K562 (cell line): ENCODE data around the gene GIMAP7. TPM values are rescaled to one million over a fixed set of nuclear protein-coding genes. Genes with fewer than 3 reads are reported as not detected.

Source experiments
- ATAC-seq: fragments of 200-7000 bp; cut with Tn5 transposase; 3 replicates; pipeline ENCODE4 v1.9.1; 2020; ENCODE audit warnings: moderate library complexity
- BruUV-seq: library from RNA; stranded (reverse); fragments of 400-500 nt; replicated peaks from 2 replicates; lab custom pipeline; 2021; lab: Mats Ljungman, UMichigan
- CTCF ChIA-PET: fragments of 300-600 bp; formaldehyde crosslinking; extraction: SDS; loops from one replicate; lab custom pipeline; 2021; ENCODE audit warnings: low intra/inter-chr PET ratio; lab: Yijun Ruan, JAX
- POLR2A ChIA-PET: fragments of 300-600, 350-650 bp; sonication (Branson Sonifier 250); formaldehyde crosslinking; extraction: SDS; loops from one replicate; lab custom pipeline; 2021; ENCODE audit warnings: antibody characterized with exemption, inconsistent platforms; lab: Yijun Ruan, JAX
- DNase-seq, 4 experiments: peaks; one replicate each; pipeline versions ENCODE4 v3.0.0 to v3.0.0-alpha.2; 2011 to 2018; ENCODE audit warnings: low spot score in 3 of 4, mixed read lengths in 3 of 4; ENCODE audit errors: extremely low read depth in 1 of 4
- FAIRE-seq: peaks from 2 replicates; lab custom pipeline; 2011; peaks lifted over from hg19 to GRCh38; lab: Jason Lieb, UNC
- H2AFZ ChIP-seq: 2 replicates; pipeline ENCODE4 v1.6.0; 2011; ENCODE audit warnings: low read depth, low read length, control low read depth, inconsistent platforms
- H3K27ac ChIP-seq: fragments of 200-600 bp; 3 replicates; pipeline ENCODE4 v1.8.0; 2011; ENCODE audit warnings: low read depth, mild to moderate bottlenecking, control low read depth, inconsistent platforms, low read length, moderate library complexity, mixed read lengths; ENCODE audit errors: extremely low read depth
- H3K27me3 ChIP-seq, 2 experiments: fragments of 300-600 bp in 1 of 2; 2 replicates in 1 of 2; 3 replicates in 1 of 2; pipeline versions ENCODE4 v1.6.0 to v1.8.0; 2011; ENCODE audit warnings: inconsistent platforms in 2 of 2, low read length in 2 of 2, mild to moderate bottlenecking in 1 of 2, mixed read lengths in 1 of 2, moderate library complexity in 1 of 2; ENCODE audit not compliant: control insufficient read depth in 2 of 2, insufficient read depth in 2 of 2
- H3K36me3 ChIP-seq: fragments of 300-600 bp; 3 replicates; pipeline ENCODE4 v1.8.0; 2011; ENCODE audit warnings: mild to moderate bottlenecking, low read length, inconsistent platforms; ENCODE audit not compliant: control insufficient read depth, insufficient read depth
- H3K4me1 ChIP-seq, 2 experiments: fragments of 200-600 bp in 1 of 2; replicated peaks in 1 of 2; 2 replicates in 1 of 2; 3 replicates in 1 of 2; pipeline versions ENCODE4 v1.5.1 to v1.8.0; 2011; ENCODE audit warnings: inconsistent platforms in 2 of 2, low read length in 2 of 2, mild to moderate bottlenecking in 1 of 2, mixed read lengths in 1 of 2, moderate library complexity in 1 of 2; ENCODE audit not compliant: control insufficient read depth in 2 of 2, insufficient read depth in 2 of 2
- H3K4me2 ChIP-seq: 2 replicates; pipeline ENCODE4 v1.6.1; 2011; ENCODE audit warnings: low read length, control low read depth, inconsistent platforms, mixed read lengths; ENCODE audit not compliant: insufficient read depth
- H3K4me3 ChIP-seq: fragments of 200-600 bp; sonication (generic), shearing (Covaris generic); 2 replicates; pipeline ENCODE4 v1.5.1; 2016; ENCODE audit warnings: control low read depth, inconsistent platforms
- H3K79me2 ChIP-seq: fragments of 200-600 bp; 3 replicates; pipeline ENCODE4 v1.8.0; 2011; ENCODE audit warnings: low read length, inconsistent platforms; ENCODE audit not compliant: control insufficient read depth, insufficient read depth
- H3K9ac ChIP-seq, 2 experiments: 2 replicates each; pipeline versions ENCODE4 v1.6.0 to v1.6.1; 2011; ENCODE audit warnings: low read depth in 2 of 2, low read length in 2 of 2, control low read depth in 1 of 2, inconsistent platforms in 1 of 2, mild to moderate bottlenecking in 1 of 2, mixed read lengths in 1 of 2; ENCODE audit not compliant: insufficient read depth in 1 of 2
- H3K9me1 ChIP-seq: one replicate; pipeline ENCODE4 v1.6.0; 2011; ENCODE audit warnings: inconsistent platforms, mild to moderate bottlenecking, low read length, moderate library complexity; ENCODE audit not compliant: control insufficient read depth, insufficient read depth
- H3K9me3 ChIP-seq: replicated peaks from 2 replicates; pipeline ENCODE4 v1.5.1; 2011; ENCODE audit warnings: low read depth, low read length, inconsistent platforms; ENCODE audit not compliant: control insufficient read depth, insufficient read depth
- H4K20me1 ChIP-seq: replicated peaks from 2 replicates; pipeline ENCODE4 v1.6.1; 2011; ENCODE audit warnings: low read length, inconsistent platforms, mixed read lengths; ENCODE audit not compliant: control insufficient read depth, insufficient read depth
- CCAR2 ChIP-seq: fragments of 200-400 bp; formaldehyde crosslinking; IDR thresholded peaks from 2 replicates; pipeline ENCODE4 v1.6.1; 2017; ENCODE audit warnings: mild to moderate bottlenecking, low read depth, low read length
- MAFF ChIP-seq: IDR thresholded peaks from 2 replicates; pipeline ENCODE4 v1.6.1; 2012; ENCODE audit warnings: low read length, improper control_type of control experiment
- NFXL1 ChIP-seq: fragments of 450-650 bp; formaldehyde crosslinking; IDR thresholded peaks from 2 replicates; pipeline ENCODE4 v1.4.0; 2021; ENCODE audit warnings: mild to moderate bottlenecking
- PHF21A ChIP-seq: fragments of 450-650 bp; IDR thresholded peaks from 2 replicates; pipeline ENCODE4 v1.6.1; 2017; ENCODE audit warnings: low read depth, borderline replicate concordance
- ZNF668 ChIP-seq: fragments of 250-450 bp; sonication (Bioruptor Pico); IDR thresholded peaks from 2 replicates; pipeline ENCODE4 v1.8.0; 2022; ENCODE audit warnings: mild to moderate bottlenecking, inconsistent platforms
- WGBS: fragments of 100-300 bp; shearing (Covaris generic); methylation state at CpG from one replicate; pipeline ENCODE4 v1.1.6; 2016; ENCODE audit warnings: low coverage, mixed read lengths; ENCODE audit not compliant: insufficient coverage; ENCODE audit errors: missing lambda C conversion rate; 5-methylcytosine and 5-hydroxymethylcytosine counted together
- in situ Hi-C: fragments of 300-500 bp; cut with MboI; formaldehyde crosslinking; loops from 4 replicates; pipeline ENCODE4 v1.15.0; 2018; ENCODE audit warnings: inconsistent platforms, mixed read lengths
- intact Hi-C: fragments of 100-400 bp; cut with micrococcal nuclease; formaldehyde crosslinking; loops from 2 replicates; pipeline ENCODE4 v1.14.2; 2022
- polyA plus RNA-seq, 8 experiments: library from polyadenylated mRNA; depleted of rRNA in 4 of 8; stranded (reverse) in 5 of 8; unstranded in 3 of 8; fragments of >200 nt; fragmentation: Nextera tagmentation in 2 of 8; fragmentation: Illumina TruSeq in 1 of 8; extraction: Ambion mirVana in 2 of 8; extraction: Trizol in 1 of 8; gene quantifications; 2 replicates each; pipeline versions ENCODE4 v1.2.1 to v1.2.3, GENCODE V29; 2011 to 2014; ENCODE audit warnings: inconsistent platforms in 1 of 8, missing spikeins in 1 of 8
- total RNA-seq, 7 experiments: library from RNA; depleted of rRNA in 6 of 7; stranded (reverse); fragments of >200 nt in 6 of 7; fragmentation: Illumina TruSeq in 2 of 7; extraction: Trizol in 2 of 7; gene quantifications; 2 replicates each; pipeline versions ENCODE4 v1.2.1 to v1.2.3, GENCODE V29; 2011 to 2021; ENCODE audit warnings: low replicate concordance in 1 of 7

Gene GIMAP7
- total and polyA plus RNA-seq, 9 of the 15 experiments (the other 6 are each of a cell fraction or from before 2014, with no cell fraction given) = 0.42 TPM; not detected in 8

GRCh38 chr7:150515248-150516147, 826 bp downstream of the GIMAP7 start:
- Histone ChIP-seq H3K9me1 (no peaks in the 10 kb centered on the region), H3K27ac (no peak overlapping the region), H3K4me2 (no peak overlapping the region), H3K27me3 (peaks cover 20 to 21% of the 10 kb centered on the region in 2 experiments; a peak in 4 of 5 replicates), H3K4me1 (no peaks in the 10 kb centered on the region), H4K20me1 (no peaks in the 10 kb centered on the region), H3K9me3 (no peaks in the 10 kb centered on the region), H2AFZ (no peak overlapping the region), H3K79me2 (no peaks in the 10 kb centered on the region), H3K36me3 (no peaks in the 10 kb centered on the region), H3K4me3 (no peak overlapping the region), H3K9ac (no peak overlapping the region)
- DNase-seq = no peak
- ChIA-PET CTCF (no interaction called here), POLR2A (interaction anchor here (1.7 kb wide), 1 partner anchor 18 kb away, joined by 4 read pairs; no protein-coding TSS in a partner anchor)
- no peak for ATAC-seq
- FAIRE-seq = no peak
- intact Hi-C loops (no loop called here), in situ Hi-C loops (no loop called here)
- no TSS peak for BruUV-seq
- WGBS = under 1% methylated on average over 11 of the region's 11 CpGs
- TF ChIP-seq CCAR2 (no peak), MAFF (no peak), ZNF668 (CRISPR knock-in tag) (no peak), NFXL1 (CRISPR knock-in tag) (no peak), PHF21A (no peak)
